Fibroblast of upper back skin (primary cell): ENCODE measurements around the gene B3GNT8.
"Not testable (repeated sequence)": the region's sequence is repeated elsewhere in the genome, so short reads cannot be mapped to it uniquely, and the experiment has no call there.

Experiments used
- DNase-seq: peaks from one replicate; pipeline ENCODE4 v3.0.0-alpha.2; 2013

The B3GNT8 gene

DNA sequence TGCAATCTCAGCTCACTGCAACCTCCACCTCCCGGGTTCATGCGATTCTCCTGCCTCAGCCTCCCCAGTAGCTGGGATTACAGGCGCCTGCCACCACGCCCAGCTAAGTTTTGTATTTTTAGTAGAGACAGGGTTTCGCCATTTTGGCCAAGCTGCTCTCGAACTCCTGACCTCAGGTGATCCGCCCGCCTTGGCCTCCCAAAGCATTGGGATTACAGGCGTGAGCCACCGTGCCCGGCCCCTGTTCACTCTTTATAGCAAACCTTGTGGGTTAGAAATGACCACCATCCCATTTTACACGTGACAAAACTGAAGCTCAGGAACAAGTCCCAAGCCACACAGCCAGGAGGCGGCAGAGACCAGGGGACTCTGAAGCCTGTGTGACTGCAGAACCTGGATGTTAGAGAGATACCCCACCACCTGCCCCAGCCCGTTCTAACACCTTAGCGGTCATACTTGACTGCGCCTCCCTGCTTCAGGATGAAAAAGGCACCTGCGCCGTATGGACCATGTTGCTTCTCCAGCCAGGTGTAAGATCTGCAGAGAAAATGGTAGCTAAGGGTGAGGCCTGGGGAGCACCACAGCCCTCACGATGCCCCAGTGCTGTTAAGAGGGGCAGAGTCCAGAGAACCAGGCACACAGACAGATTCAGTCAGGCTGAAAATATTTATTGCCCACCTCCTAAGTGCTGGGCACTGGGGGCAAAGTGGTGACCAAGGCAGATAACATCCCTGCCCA lies 8.9 kb upstream of the B3GNT8 start:
- DNase-seq, result no peak

DNA sequence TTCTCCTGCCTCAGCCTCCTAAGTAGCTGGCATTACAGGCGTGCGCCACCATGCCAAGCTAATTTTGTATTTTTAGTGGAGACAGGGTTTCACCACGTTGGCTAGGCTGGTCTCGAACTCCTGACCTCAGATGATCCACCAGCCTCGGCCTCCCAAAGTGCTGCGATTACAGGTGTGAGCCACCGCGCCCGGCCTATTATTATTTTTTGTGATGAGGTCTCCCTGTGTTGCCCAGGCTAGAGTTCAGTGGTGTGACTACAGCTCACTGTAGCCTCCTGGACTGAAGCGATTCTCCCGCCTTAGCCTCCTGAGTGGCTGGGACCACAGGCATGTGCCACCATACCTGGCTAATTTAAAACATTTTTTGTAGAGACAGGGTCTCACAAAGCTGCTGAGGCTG lies 8.2 kb upstream of the B3GNT8 start:
- not testable (repeated sequence) for DNase-seq

DNA sequence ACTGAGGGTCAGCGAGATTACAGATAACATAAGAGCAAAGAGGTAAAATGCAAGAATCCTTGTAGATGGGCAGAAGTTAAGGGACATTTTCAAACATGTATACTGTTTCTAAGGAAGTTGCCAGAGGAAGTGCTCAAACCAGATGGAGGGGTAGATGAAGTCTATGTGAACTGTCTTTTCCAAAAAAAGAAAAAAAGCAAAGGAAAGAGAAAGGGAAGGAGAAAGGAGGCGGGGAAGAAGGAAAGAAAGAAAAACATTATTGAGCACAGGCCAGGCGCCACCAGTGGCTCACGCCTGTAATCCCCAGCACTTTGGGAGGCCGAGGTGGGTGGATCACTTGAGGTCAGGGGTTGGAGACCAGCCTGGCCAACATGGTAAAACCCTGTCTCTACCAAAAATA lies 7.3 kb upstream of the B3GNT8 start:
- no peak for DNase-seq

DNA sequence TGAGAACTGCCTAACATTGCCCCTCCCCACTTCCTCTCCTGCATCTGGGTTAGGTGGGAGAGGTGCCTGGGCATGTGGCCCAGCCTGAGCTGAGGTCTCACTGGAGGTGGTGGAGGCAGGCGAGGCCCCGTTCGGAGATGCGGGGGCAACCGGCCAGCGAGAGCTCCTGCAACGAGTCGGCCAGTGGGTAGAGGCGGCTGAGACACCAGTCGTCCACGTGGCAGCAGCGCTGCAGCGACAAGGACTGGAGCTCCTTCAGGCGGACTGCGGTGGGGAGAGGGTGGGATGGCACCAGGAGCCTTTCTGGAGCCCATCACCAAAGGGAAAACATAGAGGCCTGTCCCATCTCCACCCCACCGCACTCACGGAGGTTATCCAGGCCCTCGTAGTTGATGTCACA lies 6.0 kb upstream of the B3GNT8 start:
- no peak for DNase-seq

DNA sequence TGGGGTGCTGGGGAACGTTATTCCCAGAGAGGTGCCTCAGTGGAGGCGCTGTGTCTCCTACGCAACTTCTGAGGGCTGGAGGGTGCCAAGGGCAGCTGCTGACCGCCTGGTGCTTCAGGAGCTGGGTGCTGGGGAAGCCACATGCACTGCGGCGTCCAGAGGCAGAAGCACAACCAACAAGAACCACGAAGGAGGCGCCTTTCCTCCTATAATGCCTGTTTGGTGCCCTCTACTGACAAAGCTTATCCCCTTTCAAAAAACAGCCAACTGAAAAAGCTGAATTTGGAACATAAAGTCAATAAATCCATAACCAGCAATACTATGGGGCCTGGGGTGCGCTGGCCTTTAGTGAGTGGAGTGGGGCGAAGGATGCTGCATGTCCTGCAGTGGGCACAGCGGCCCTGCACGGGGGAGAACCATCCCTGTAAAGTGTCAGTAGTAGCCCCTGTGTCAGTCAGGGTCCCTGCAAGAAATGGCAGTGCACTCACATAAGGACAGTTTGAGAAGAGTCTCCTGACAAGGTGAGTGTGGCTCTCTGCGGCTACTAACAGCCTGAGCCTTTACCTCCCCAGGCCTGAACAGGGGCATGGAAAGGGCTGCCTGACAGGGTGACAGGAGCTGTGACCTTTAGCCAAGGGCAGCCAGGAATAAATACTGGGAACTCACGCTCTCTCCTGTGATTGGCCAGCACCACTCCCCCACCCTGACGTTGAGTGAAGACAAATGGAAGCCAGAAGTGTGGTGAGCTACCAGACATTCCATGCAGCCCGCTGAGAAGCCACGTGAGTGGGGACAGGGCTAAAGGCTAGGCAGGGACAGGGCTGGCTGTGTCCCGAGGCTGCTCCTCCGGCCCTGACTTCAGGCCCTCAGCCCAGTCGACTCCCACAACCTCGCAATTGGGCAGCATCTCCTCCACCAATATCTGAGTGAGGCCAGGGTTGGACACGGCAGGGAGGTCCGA lies 4.5 kb upstream of the B3GNT8 start:
- DNase-seq, result peak; percentile 25

DNA sequence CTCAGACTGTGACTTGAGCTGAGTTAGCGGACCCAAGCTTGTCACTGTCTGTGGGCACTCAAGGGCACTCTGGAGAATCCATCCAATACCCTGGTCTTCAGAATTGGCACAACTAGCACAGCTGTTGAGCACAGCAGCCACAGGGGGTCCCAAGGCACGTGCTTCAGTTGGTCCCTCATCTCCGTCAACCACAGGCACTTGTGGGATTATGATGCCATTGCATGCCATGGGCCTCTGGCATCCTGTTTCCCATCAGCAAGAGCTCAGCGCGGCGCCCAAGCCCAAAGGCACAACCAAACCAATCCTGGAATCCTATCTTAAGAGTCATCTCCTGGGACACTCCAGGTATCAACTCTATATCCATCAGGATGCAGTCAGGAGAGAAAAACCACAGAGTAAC lies 3.7 kb upstream of the B3GNT8 start:
- DNase-seq, result no peak

DNA sequence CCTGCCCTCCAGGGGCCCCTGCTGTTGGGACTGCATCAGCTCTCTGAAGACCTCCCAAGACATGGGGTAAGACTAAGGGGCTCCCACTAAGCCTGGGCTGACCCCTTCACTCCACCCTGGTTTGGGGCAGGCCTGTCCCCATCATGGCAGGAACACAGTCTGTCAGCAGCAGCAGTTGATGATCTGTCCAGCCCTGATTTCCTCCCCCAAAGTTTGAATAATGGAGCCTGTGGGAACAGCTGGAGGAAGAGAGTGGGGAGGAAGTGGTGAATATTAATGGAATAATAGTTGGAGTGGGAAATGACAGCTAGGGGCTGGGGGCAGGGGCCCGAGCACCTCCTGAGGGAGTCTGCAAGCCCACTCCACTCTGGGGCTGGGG lies 1.3 kb upstream of the B3GNT8 start:
- DNase-seq, result no peak

DNA sequence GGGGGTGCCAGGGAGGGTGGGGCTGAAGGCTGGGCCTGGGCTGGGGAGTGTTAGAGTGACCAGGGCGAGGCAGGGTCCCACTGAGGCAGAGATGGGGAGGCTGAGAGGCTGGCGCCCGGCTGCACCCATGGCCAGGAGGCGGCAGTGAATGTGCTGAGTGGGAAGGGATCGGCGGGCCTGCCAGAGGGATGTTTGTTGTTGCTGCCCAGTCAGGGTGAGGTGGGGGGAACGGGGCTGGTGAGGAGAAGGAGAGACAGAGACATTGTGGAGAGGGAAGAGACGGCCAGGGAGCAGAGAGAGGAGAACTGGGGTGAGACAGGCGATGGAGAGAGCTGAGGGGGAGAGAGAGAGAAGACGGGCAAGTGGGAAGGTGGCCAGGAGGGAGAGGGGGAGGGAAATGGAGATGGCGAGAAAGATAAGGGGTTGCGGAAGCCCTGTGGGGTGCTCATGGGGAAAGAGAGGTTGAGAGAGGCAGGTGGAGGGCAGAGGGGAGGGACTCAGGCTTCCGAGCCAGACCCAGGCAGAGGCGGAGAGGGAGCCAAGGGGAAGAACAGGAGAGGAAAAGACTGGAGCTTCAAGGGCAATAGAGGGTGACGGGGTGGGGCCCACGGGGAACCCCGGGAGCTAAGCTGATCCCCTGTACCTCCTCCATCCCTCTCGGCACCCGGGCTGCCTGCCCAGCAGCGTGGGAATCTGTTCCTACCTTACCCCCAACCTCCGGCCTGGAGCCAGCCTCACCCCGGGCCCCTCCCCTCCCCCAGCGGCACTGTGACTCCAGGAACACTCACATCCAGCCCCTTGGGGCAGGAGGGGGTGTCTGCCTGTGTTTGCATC lies 690 bp upstream of the B3GNT8 start:
- no peak for DNase-seq

DNA sequence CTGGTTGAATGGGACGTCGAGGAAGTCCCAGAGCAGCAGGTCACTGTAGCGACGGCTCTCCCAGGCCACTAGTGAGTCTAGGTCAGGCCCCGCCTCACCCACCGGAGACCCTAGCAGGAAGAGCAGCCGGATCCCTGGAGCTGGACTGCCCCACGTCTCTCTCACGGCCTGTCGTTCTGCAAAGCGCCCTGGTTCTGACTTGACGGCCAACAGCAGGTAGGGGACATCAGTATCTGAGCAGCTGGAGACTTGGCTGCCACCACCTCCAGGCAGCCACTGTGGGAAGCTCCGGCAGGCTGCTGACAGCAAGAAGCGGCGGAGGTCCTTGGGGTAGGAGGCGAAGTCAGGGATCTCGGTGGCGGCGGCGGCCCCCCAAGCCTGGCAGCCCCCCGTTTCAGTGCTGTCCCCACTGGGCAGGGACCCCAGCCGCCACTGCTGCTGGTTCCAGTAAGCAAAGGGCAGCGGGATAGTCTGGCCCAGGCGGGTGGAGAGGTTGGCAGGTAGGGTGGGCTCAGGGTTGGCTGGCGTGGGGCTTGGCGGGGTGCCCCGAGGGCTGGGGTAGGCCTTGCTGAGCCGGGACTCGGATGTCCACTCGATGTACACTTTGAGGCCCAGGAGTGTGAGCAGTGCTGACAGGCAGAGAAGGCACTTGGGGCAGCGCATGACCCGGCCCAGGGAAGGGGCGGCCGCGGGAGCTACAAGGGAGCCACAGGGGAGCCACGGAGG lies 895 bp downstream of the B3GNT8 start:
- no peak for DNase-seq

DNA sequence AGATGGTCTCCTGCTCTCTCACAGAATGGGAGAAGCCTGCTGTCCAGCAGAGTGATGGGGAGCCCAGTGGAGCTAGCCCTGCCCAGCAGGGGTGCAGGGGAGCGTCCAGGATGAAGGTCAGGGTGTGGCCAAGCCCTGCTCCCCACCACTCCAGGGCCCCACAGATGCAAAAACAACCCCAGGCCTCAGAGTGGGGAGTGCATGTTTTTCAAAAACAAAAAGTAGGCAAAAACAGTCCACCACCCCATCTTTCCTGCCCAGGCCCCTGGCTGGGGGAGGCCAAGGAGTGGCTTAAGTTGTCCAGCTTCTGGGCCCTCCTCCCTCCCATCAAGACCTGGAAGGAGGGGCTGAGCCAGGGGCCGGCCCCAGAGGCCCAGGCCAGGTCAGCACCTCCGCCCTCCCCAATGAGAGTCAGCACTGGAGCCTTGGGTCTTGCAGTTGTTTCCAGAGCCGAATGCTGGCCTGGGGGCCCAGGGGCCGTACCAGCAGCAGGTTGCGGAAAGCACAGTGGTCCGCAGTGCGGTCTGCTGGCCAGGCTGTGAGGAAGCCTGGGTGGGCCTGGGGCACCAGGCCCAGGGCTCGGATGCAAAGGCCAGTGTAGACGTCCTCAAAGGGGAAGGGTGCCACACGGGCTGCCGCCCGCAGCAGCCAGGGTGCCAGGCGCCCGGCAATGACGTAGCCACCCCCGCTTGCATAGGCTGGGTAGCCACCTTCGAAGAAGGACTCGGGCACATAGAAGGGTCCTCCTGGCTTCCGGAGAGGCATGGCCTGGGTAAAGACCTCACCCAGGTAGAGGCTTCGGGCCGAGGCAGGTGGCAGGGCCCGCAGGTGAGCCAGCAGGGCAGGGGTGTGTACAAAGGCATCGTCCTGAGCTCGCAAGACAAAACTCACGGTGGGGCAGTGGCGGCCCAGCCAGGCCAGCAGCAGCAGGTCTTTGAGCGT lies 1.7 kb downstream of the B3GNT8 start:
- no peak for DNase-seq

DNA sequence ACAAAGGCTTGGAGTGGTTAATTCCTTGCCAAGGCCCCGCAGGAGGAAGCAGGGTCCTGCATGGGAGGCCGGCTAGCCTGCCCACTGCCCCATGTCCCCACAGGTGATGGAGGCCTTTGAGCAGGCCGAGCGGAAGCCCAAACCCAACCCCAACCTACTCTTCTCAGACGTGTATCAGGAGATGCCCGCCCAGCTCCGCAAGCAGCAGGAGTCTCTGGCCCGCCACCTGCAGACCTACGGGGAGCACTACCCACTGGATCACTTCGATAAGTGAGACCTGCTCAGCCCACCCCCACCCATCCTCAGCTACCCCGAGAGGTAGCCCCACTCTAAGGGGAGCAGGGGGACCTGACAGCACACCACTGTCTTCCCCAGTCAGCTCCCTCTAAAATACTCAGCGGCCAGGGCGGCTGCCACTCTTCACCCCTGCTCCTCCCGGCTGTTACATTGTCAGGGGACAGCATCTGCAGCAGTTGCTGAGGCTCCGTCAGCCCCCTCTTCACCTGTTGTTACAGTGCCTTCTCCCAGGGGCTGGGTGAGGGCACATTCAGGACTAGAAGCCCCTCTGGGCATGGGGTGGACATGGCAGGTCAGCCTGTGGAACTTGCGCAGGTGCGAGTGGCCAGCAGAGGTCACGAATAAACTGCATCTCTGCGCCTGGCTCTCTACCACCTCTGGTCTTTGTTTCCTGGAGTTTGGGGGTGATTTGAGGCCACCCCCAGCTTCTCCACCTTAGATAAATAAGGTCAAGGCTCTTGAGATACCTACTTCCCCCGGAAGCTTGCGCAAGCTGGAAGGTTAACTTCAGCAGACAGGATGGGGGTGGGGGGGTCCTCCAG lies 2.6 kb downstream of the B3GNT8 start:
- DNase-seq, result no peak

DNA sequence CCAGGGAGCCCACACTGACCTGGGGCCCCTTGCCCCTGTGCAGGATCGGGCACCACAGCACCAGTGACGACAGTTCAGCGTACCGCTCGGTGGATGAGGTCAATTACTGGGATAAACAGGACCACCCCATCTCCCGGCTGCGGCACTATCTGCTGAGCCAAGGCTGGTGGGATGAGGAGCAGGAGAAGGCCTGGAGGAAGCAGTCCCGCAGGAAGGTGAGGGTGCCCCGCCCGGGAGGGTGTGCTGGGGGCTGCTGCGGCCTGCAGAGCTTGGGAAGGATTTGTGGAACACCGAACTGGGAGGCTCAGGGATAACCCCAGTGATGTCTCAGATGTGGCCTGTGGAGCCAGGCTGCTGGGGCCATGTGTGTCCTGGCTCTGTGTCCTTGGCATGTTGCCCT lies 4.2 kb downstream of the B3GNT8 start:
- DNase-seq, result no peak

DNA sequence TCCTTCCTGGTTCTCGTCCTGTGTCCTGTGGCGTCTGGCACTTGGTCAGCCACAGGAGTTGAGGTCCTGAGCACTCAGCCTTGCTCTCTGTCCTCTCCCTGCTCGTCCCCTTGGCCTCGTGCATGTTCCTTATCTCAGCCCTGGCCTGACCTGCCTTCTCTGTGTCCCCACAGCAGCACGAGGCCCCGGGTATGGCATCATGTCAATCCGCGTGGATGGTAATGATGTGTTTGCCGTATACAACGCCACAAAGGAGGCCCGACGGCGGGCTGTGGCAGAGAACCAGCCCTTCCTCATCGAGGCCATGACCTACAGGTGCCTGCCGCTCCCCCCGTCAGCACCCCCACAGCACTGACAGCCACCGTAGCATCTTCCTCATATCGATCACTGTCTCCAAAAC lies 4.7 kb downstream of the B3GNT8 start:
- no peak for DNase-seq

DNA sequence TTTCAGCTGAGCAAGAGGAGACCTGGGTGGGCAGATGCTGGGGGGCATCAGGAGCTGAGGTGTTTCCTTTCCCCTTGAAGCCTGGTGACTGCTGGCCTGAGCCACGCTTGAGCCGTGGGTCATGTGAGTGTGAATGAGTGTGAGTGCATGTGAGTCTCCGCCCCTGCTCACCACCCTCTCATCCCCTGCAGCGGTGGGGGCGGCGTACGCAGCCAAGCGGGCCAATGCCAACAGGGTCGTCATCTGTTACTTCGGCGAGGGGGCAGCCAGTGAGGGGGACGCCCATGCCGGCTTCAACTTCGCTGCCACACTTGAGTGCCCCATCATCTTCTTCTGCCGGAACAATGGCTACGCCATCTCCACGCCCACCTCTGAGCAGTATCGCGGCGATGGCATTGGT lies 5.2 kb downstream of the B3GNT8 start:
- DNase-seq, result no peak

DNA sequence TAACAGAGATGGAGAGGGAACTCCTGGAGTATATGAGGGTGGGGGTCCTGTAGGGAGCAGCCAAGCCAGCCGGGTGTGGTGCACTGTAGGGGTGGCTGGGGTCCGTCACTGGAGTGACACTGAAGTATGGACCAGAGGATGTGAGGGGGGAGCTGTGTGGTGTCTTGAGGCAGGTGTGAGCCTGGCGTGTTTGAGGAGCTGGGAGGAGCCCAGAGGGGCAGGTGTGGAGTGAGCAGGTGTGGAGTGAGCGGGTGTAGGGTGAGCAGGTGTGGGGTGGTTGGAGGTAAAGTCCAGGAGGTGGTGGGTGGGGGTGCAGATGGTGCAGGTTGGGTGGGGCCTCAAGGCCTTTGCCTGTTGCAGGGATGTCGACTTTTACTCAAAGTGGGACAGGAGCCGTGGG lies 5.9 kb downstream of the B3GNT8 start:
- DNase-seq, result no peak

DNA sequence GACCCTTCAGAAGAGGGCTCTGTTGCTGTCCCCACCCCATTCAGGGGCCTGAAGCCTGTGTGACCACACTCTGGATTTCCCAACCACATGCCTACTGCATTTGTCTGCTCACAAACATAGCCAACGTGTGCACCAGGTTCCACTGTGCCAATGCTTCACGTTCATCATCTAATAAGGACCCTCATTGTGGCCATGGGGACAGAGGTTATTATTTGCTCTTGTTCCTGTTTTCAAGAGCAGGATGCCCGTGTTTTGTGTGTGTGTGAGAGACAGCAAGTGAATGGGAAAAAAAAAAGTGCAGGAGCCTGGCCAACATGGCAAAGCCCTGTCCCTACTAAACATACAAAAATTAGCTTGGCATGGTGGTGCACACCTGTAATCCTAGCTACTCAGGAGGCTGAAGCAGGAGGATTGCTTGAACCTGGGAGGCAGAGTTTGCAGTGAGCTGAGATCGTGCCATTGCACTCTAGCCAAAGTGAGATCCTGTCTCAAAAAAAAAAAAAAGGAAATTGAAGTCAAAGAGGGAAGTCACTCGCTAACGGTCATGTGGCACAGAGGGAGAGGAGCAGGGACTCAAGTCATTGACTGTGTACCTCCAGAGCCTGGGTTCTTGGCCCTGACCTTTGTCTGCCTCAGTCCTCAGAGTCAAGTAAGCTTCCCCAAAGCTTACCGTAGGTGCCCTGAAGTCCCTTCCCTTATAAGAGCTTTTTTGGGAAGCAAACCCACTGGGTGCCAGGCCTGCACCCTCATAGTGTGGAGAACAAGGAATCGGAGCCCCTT lies 6.9 kb downstream of the B3GNT8 start:
- DNase-seq, result no peak

DNA sequence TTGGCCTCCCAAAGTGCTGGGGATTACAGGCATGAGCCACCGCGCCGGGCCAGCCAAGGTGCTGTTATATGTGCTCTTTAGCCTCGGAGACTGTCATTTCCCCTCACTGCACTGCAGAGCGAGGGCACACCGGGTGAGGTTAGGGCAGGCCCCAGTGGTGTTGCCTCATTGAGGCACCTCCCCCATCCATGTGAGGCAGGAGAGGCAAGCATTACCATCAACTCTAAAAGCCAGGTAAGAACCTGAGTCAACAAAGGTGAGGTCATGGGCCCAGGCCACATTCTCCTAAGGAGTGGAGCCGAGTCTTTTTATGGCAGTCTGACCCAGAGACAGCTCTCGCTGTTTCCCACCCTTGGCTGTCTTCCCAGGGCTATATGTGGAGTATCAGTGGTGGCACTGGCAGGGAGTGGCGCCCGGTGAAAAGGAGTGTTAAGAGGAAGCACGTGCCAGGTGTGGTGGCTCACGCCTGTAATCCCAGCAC lies 10.9 kb downstream of the B3GNT8 start:
- no peak for DNase-seq

DNA sequence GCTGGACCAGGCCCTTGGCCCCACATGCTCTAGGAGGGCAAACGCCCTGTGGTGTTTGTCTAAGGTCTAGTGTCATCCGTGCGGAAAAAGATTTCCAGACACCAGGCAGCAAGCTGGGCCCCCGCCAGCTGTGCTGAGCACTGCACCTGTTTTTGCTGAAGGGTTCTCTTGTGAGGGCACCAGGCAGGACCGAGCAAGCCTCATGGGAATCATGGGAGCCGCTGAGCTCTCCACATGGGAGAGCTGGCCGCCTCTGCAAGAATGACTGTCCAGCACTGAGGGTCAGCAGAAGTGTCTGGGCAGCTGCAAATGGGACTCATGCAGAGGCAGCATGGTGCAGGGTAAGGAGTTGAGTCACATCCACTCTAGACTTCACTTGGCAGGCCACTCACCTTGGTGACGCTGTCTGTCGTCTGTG lies 12.0 kb downstream of the B3GNT8 start:
- no peak for DNase-seq

DNA sequence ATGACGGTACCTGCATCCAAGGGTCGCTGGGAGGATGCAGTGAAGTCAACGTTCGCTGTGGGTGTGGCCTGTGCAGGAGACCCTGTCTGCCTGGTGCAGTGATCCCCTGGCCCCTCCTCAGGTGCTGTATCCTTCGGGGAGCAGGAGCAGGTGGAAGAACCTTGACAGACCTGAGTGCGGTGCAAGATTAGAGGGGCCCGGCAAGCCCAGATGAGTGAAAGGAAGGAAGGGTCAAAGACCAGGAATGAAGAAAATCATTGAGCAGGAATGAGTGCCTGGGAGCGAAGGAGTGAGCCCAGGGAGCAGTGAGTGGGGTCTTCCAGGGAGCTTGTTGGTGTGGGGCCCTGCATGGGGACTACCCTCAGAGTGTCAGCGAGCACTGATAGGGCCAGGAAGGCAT lies 12.7 kb downstream of the B3GNT8 start:
- DNase-seq, result no peak

DNA sequence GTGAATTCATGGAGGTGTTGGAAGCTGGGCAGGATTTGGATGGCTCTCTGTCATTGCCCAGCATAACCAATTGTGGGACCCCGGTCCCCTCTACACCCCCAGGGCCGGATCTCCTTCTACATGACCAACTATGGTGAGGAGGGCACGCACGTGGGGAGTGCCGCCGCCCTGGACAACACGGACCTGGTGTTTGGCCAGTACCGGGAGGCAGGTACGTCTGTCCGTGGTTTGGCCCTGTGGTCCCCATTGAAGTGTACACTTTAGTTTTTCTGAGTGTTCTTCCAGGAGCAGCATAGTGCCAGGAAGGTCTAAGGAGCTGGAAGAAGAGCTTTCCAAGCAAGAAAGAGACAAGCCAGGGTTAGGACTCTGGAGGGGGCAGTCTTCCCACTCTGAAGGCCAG lies 13.2 kb downstream of the B3GNT8 start:
- DNase-seq, result no peak
